Gastroesophageal sphincter (tissue), 4 donors: ENCODE results near the gene GPX1. TPM values are rescaled to one million over a fixed set of nuclear protein-coding genes. Genes with fewer than 3 reads are reported as not detected.
"Not testable (repeated sequence)": the region's sequence is repeated elsewhere in the genome, so short reads cannot be mapped to it uniquely, and the experiment has no call there.

Experiments
- ATAC-seq: fragments of 150-250 bp; one replicate; pipeline ENCODE4 v1.9.1; 2016; ENCODE audit warnings: mild to moderate bottlenecking, moderate library complexity
- H3K27ac ChIP-seq, 4 donors: fragments of 200-600 bp; sonication (generic) in 3 of 4; 1 replicate in 3 of 4; 2 replicates in 1 of 4; pipeline ENCODE4 v1.5.1; 2016 to 2019
- H3K27me3 ChIP-seq: fragments of 200-600 bp; sonication (generic); one replicate; pipeline ENCODE4 v1.5.1; 2019
- H3K36me3 ChIP-seq, 2 donors: fragments of 200-600 bp; sonication (generic); one replicate each; pipeline ENCODE4 v1.5.1; 2019; ENCODE audit warnings: control low read depth in 1 of 2
- H3K4me1 ChIP-seq, 3 donors: fragments of 200-600 bp; sonication (generic); 1 replicate in 2 of 3; 2 replicates in 1 of 3; pipeline ENCODE4 v1.5.1; 2016 to 2019; ENCODE audit warnings: control low read depth in 2 of 3
- H3K4me3 ChIP-seq, 2 donors: fragments of 200-600 bp; sonication (generic); one replicate each; pipeline ENCODE4 v1.5.1; 2019; ENCODE audit warnings: mild to moderate bottlenecking in 1 of 2, moderate library complexity in 1 of 2
- H3K9me3 ChIP-seq, 3 donors: fragments of 200-600 bp; sonication (generic); one replicate each; pipeline ENCODE4 v1.5.1; 2017 to 2019; ENCODE audit warnings: control low read depth in 2 of 3
- EP300 ChIP-seq: sonication (generic); formaldehyde crosslinking; IDR thresholded peaks from one replicate; pipeline ENCODE4 v1.6.1; 2017; ENCODE audit warnings: antibody characterized with exemption, mild to moderate bottlenecking
- POLR2A ChIP-seq, 2 donors: fragments of 450-650 bp; IDR thresholded peaks; one replicate each; pipeline ENCODE4 v1.6.1; 2017; ENCODE audit warnings: antibody characterized with exemption in 2 of 2, mild to moderate bottlenecking in 2 of 2, moderate library complexity in 1 of 2
- POLR2AphosphoS5 ChIP-seq: sonication (generic); formaldehyde crosslinking; IDR thresholded peaks from one replicate; pipeline ENCODE4 v1.6.1; 2017; ENCODE audit warnings: antibody characterized with exemption
- WGBS, 2 donors: methylation state at CpG; one replicate each; pipeline ENCODE4 v1.1.5; 2018; ENCODE audit warnings: low coverage in 1 of 2; 5-methylcytosine and 5-hydroxymethylcytosine counted together
- total RNA-seq, 4 donors: library from RNA; depleted of rRNA; stranded (reverse); fragments of >200 nt; gene quantifications; one replicate each; pipeline ENCODE4 v1.1.0, GENCODE V29; 2016
- TF ChIP-seq, protein P1 (sequence below), 4 experiments: fragments of 200-600 bp in 2 of 4; fragments of 450-650 bp in 2 of 4; sonication (generic) in 1 of 4; IDR thresholded peaks; one replicate each; pipeline ENCODE4 v1.5.1; 2017 to 2019; ENCODE audit warnings: antibody characterized with exemption in 4 of 4, mild to moderate bottlenecking in 2 of 4, moderate library complexity in 2 of 4

The GPX1 gene
- total RNA-seq, 4 donors from 2014 or later: 129 to 285 (median 209) TPM

DNA sequence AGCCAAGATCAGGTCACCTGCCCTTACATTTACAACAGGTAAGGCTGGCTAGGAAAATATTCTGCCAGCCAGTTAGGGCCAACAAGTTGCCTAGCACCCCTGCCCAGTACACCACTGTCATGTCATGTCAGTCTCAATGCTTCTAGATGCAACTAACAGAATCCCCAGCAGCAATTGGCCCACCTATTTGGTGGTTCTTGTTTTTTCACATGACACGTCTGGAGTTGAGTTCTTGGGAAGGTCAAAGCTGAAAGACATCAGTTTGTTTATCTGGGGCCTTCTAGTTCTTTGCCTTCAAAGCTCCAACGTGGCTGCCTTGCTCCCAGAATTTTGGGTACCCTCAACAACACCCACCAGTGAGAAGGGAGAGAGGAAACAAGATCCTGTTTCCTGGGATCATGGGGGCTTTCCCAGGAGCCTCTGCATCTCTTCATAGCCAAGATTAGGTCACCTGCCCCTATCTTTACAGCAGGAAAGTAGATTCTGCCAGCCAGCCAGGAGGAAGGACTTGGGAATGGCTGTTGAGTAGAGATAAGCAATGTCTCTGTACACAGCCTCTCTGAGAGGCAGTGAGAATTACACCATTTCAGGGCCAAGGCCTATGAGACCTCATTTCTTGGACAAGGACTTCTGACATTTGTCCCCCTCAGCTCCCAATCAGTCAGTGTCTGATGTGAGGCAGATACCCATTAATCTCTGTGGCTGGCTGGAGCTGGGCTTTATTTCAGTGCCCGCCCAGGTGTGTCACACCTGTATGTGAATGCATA, 8.6 kb downstream of the GPX1 start:
- no peaks in the 10 kb centered on the region for H3K27me3 ChIP-seq
- TF ChIP-seq POLR2AphosphoS5: no peak
- TF ChIP-seq EP300: no peak
- TF ChIP-seq, protein P1, sequence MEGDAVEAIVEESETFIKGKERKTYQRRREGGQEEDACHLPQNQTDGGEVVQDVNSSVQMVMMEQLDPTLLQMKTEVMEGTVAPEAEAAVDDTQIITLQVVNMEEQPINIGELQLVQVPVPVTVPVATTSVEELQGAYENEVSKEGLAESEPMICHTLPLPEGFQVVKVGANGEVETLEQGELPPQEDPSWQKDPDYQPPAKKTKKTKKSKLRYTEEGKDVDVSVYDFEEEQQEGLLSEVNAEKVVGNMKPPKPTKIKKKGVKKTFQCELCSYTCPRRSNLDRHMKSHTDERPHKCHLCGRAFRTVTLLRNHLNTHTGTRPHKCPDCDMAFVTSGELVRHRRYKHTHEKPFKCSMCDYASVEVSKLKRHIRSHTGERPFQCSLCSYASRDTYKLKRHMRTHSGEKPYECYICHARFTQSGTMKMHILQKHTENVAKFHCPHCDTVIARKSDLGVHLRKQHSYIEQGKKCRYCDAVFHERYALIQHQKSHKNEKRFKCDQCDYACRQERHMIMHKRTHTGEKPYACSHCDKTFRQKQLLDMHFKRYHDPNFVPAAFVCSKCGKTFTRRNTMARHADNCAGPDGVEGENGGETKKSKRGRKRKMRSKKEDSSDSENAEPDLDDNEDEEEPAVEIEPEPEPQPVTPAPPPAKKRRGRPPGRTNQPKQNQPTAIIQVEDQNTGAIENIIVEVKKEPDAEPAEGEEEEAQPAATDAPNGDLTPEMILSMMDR (IDR thresholded peaks at IDR 0.05): no peak
- TF ChIP-seq POLR2A (IDR thresholded peaks at IDR 0.05): no peak
- no peaks in the 10 kb centered on the region for H3K36me3 ChIP-seq
- no peaks in the 10 kb centered on the region for H3K9me3 ChIP-seq
- H3K4me3 ChIP-seq: no peak overlapping the region
- H3K4me1 ChIP-seq: peaks cover 0 to 20% (median 0%) of the 10 kb centered on the region in 3 donors
- ATAC-seq: no peak
- WGBS, 2 donors: 52 to 60% methylated on average over 1 to 2 of the region's 3 CpGs
- H3K27ac ChIP-seq: no peak overlapping the region

DNA sequence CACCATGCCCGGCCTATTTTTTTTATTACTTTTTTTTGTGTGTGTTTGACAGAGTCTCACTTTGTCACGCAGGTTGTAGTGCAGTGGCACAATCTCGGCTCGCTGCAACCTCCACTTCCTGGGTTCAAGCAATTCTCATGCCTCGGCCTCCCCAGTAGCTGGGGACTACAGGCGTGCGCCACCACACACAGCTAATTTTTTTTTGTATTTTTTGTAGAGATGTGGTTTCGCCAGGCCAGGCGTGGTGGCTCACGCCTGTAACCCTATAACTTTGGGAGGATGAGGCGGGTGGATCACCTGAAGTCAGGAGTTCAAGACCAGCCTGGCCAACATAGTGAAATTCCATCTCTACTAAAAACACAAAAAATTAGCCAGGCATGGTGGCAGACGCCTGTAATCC, 9.8 kb downstream of the GPX1 start:
- not testable (repeated sequence) for H3K9me3 ChIP-seq, H3K27me3 ChIP-seq, H3K36me3 ChIP-seq, ATAC-seq, H3K4me3 ChIP-seq, H3K27ac ChIP-seq
- peaks cover 0 to 20% (median 0%) of the 10 kb centered on the region in 3 donors for H3K4me1 ChIP-seq
- 93 to 95% methylated on average over 4 to 9 of the region's 12 CpGs for WGBS, 2 donors

DNA sequence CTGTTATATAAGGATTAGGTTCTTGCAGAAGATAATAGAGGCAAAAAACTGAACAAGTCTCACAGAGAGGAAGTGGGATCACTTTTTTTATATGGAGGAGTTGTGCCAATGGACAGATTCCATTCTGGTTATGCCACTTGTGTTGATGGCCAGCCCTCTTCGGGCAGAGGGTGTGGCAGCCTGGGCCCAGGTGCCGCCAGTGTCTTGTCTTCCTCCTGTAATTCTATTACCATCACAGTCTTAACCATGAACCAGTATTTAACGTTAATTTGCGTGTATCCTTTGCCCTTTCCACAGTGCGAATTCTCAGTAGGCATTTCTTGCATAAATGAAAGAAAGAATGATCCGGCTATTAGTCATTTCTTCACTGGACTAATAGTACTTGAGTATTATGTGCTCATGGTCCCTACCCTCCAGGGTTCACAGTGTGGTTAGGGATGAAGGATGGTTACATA, 11.3 kb downstream of the GPX1 start:
- peaks cover 0 to 20% (median 0%) of the 10 kb centered on the region in 3 donors for H3K4me1 ChIP-seq
- WGBS, 2 donors: 80 to 98% methylated on average over 5 to 6 of the region's 6 CpGs
- no peaks in the 10 kb centered on the region for H3K9me3 ChIP-seq
- no peaks in the 10 kb centered on the region for H3K27me3 ChIP-seq
- TF ChIP-seq EP300 (no peak), POLR2AphosphoS5 (no peak), POLR2A (IDR thresholded peaks at IDR 0.05) (no peak)
- TF ChIP-seq, protein P1 (IDR thresholded peaks at IDR 0.05): no peak
- H3K36me3 ChIP-seq: no peaks in the 10 kb centered on the region
- peak overlapping the region in 3 of 4 donors; percentile 49 to 65 (median 61) for H3K27ac ChIP-seq
- H3K4me3 ChIP-seq: no peak overlapping the region
- no peak for ATAC-seq

DNA sequence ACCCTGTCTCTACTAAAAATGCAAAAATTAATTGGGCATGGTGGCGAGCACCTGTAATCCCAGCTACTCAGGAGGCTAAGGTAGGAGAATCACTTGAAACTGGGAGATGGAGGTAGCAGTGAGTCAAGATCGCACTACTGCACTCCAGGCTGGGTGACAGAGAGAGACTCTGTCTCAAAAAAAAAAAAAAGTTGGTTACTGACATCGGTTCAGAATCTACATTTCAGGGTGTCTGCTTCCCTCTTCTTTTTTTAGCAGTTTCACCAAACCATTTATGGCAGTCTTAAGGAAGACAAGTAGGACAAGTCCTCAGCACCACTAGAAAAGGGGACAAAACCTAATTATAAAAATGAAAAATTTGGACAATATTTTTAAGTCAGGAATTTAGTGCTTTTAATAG, 15.0 kb downstream of the GPX1 start:
- H3K9me3 ChIP-seq: no peaks in the 10 kb centered on the region
- peaks cover 0 to 32% (median 8%) of the 10 kb centered on the region in 3 donors for H3K4me1 ChIP-seq
- TF ChIP-seq POLR2AphosphoS5 (no peak), EP300 (no peak), POLR2A (IDR thresholded peaks at IDR 0.05) (no peak)
- TF ChIP-seq, protein P1 (IDR thresholded peaks at IDR 0.05): no peak
- H3K36me3 ChIP-seq: no peaks in the 10 kb centered on the region
- no peaks in the 10 kb centered on the region for H3K27me3 ChIP-seq
- H3K27ac ChIP-seq: peak overlapping the region in 2 of 4 donors; percentile 6 to 92
- 80% methylated on average over 1 to 3 of the region's 3 CpGs for WGBS, 2 donors
- no peak overlapping the region for H3K4me3 ChIP-seq
- no peak for ATAC-seq

DNA sequence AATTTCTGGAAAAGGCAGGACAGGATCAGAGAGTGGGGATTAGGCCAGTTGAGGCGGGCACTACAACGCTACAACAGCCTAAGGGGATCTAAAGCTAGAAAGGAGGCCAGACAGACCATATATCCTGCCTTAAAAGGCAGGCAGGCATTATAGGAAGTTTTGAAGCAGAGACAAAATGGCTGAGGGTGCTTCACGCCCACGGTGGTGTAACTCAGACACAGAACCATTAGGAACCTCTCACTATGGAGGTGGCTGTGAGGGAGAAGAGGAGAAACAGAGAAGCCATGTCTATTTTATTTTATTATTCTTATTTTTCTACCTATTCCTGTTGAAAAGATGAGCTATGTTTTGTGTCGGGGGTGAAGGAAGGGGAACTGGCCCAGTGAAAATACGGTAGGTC, 16.2 kb downstream of the GPX1 start:
- H3K27ac ChIP-seq: peak overlapping the region in 3 of 4 donors; percentile 32 to 94 (median 92)
- ATAC-seq: no peak
- no peaks in the 10 kb centered on the region for H3K27me3 ChIP-seq
- H3K9me3 ChIP-seq: no peaks in the 10 kb centered on the region
- no peak for TF ChIP-seq EP300
- peaks cover 0 to under 1% of the 10 kb centered on the region in 2 donors for H3K36me3 ChIP-seq
- 73 to 86% methylated on average over 2 to 6 of the region's 6 CpGs for whole genome bisulfite sequencing, 2 donors
- H3K4me1 ChIP-seq: peaks cover 0 to 44% (median 10%) of the 10 kb centered on the region in 3 donors
- H3K4me3 ChIP-seq: no peak overlapping the region
